ENCODE measurements around the gene C20orf202. TPM values are rescaled to one million over a fixed set of nuclear protein-coding genes. Genes with fewer than 3 reads are reported as not detected.

The C20orf202 gene
- total RNA-seq, 1 donor from 2014 or later: not detected

- Mint-ChIP-seq H3K36me3 (ENCODE audit: low read depth) (peaks cover 43% of the 10 kb centered on the region), H3K27me3 (ENCODE audit: insufficient read depth) (no peaks in the 10 kb centered on the region), H3K4me1 (ENCODE audit: low read depth) (no peaks in the 10 kb centered on the region), H3K27ac (no peak overlapping the region), H3K9me3 (no peaks in the 10 kb centered on the region), H3K4me3 (no peak overlapping the region)
- intact Hi-C loops (cut with micrococcal nuclease): no loop called here
- DNase-seq (ENCODE audit: low spot score): no peak
These were observed 31.7 kb upstream of the C20orf202 start for GRCh38 chr20:1171461-1172093.

GRCh38 chr20:1173698-1174097 is 29.6 kb upstream of the C20orf202 start:
- Mint-ChIP-seq H3K27ac (no peak overlapping the region), H3K9me3 (no peaks in the 10 kb centered on the region), H3K36me3 (ENCODE audit: low read depth) (peaks cover 30% of the 10 kb centered on the region), H3K4me3 (no peak overlapping the region), H3K4me1 (ENCODE audit: low read depth) (no peaks in the 10 kb centered on the region), H3K27me3 (ENCODE audit: insufficient read depth) (no peaks in the 10 kb centered on the region)
- intact Hi-C loops (cut with micrococcal nuclease): no loop called here
- no peak for DNase-seq (ENCODE audit: low spot score)

GRCh38 chr20:1174787-1175186 is 28.5 kb upstream of the C20orf202 start:
- intact Hi-C loops (cut with micrococcal nuclease): no loop called here
- H3K4me1 Mint-ChIP-seq (ENCODE audit: low read depth): no peaks in the 10 kb centered on the region
- no peak overlapping the region for H3K4me3 Mint-ChIP-seq
- no peaks in the 10 kb centered on the region for H3K27me3 Mint-ChIP-seq (ENCODE audit: insufficient read depth)
- no peak overlapping the region for H3K27ac Mint-ChIP-seq
- DNase-seq (ENCODE audit: low spot score): no peak
- peaks cover 23% of the 10 kb centered on the region for H3K36me3 Mint-ChIP-seq (ENCODE audit: low read depth)
- no peaks in the 10 kb centered on the region for H3K9me3 Mint-ChIP-seq

GRCh38 chr20:1177680-1178079 is 25.6 kb upstream of the C20orf202 start:
- intact Hi-C loops (cut with micrococcal nuclease): no loop called here
- Mint-ChIP-seq H3K27me3 (ENCODE audit: insufficient read depth) (peaks cover 3% of the 10 kb centered on the region), H3K27ac (no peak overlapping the region), H3K9me3 (no peaks in the 10 kb centered on the region), H3K4me1 (ENCODE audit: low read depth) (no peaks in the 10 kb centered on the region), H3K36me3 (ENCODE audit: low read depth) (peaks cover 6% of the 10 kb centered on the region), H3K4me3 (no peak overlapping the region)
- no peak for DNase-seq (ENCODE audit: low spot score)

GRCh38 chr20:1178103-1178502 is 25.2 kb upstream of the C20orf202 start:
- H3K36me3 Mint-ChIP-seq (ENCODE audit: low read depth): peaks cover 6% of the 10 kb centered on the region
- DNase-seq (ENCODE audit: low spot score): no peak
- no peaks in the 10 kb centered on the region for H3K9me3 Mint-ChIP-seq
- intact Hi-C loops (cut with micrococcal nuclease): no loop called here
- H3K4me1 Mint-ChIP-seq (ENCODE audit: low read depth): no peaks in the 10 kb centered on the region
- H3K27ac Mint-ChIP-seq: no peak overlapping the region
- peaks cover 3% of the 10 kb centered on the region for H3K27me3 Mint-ChIP-seq (ENCODE audit: insufficient read depth)
- no peak overlapping the region for H3K4me3 Mint-ChIP-seq

GRCh38 chr20:1178623-1179022 is 24.6 kb upstream of the C20orf202 start:
- H3K27me3 Mint-ChIP-seq (ENCODE audit: insufficient read depth): peaks cover 7% of the 10 kb centered on the region
- H3K4me3 Mint-ChIP-seq: no peak overlapping the region
- peaks cover 4% of the 10 kb centered on the region for H3K36me3 Mint-ChIP-seq (ENCODE audit: low read depth)
- H3K27ac Mint-ChIP-seq: no peak overlapping the region
- H3K4me1 Mint-ChIP-seq (ENCODE audit: low read depth): no peaks in the 10 kb centered on the region
- no peaks in the 10 kb centered on the region for H3K9me3 Mint-ChIP-seq
- intact Hi-C loops (cut with micrococcal nuclease): no loop called here
- DNase-seq (ENCODE audit: low spot score): no peak

- Mint-ChIP-seq H3K27me3 (ENCODE audit: insufficient read depth) (peaks cover 21% of the 10 kb centered on the region), H3K36me3 (ENCODE audit: low read depth) (peaks cover 2% of the 10 kb centered on the region), H3K4me3 (no peak overlapping the region), H3K27ac (no peak overlapping the region), H3K9me3 (no peaks in the 10 kb centered on the region), H3K4me1 (ENCODE audit: low read depth) (peaks cover 6% of the 10 kb centered on the region)
- intact Hi-C loops (cut with micrococcal nuclease): loop anchor here (10.0 kb wide), 1 partner anchor 206 kb away; no protein-coding TSS in a partner anchor
- no peak for DNase-seq (ENCODE audit: low spot score)
These were observed 22.3 kb upstream of the C20orf202 start for GRCh38 chr20:1180949-1181348.

- peaks cover 2% of the 10 kb centered on the region for H3K36me3 Mint-ChIP-seq (ENCODE audit: low read depth)
- no peak overlapping the region for H3K4me3 Mint-ChIP-seq
- peaks cover 24% of the 10 kb centered on the region for H3K27me3 Mint-ChIP-seq (ENCODE audit: insufficient read depth)
- peaks cover 6% of the 10 kb centered on the region for H3K4me1 Mint-ChIP-seq (ENCODE audit: low read depth)
- DNase-seq (ENCODE audit: low spot score): no peak
- intact Hi-C loops (cut with micrococcal nuclease): loop anchor here (10.0 kb wide), 1 partner anchor 207 kb away; no protein-coding TSS in a partner anchor
- H3K9me3 Mint-ChIP-seq: no peaks in the 10 kb centered on the region
- no peak overlapping the region for H3K27ac Mint-ChIP-seq
These were observed 21.1 kb upstream of the C20orf202 start for GRCh38 chr20:1182106-1182505.

GRCh38 chr20:1183153-1183552 is 20.1 kb upstream of the C20orf202 start:
- Mint-ChIP-seq H3K27ac (no peak overlapping the region), H3K27me3 (ENCODE audit: insufficient read depth) (peaks cover 24% of the 10 kb centered on the region), H3K4me3 (no peak overlapping the region), H3K9me3 (no peaks in the 10 kb centered on the region), H3K36me3 (ENCODE audit: low read depth) (no peaks in the 10 kb centered on the region), H3K4me1 (ENCODE audit: low read depth) (peaks cover 6% of the 10 kb centered on the region)
- intact Hi-C loops (cut with micrococcal nuclease): loop anchor here (10.0 kb wide), 1 partner anchor 208 kb away; no protein-coding TSS in a partner anchor
- no peak for DNase-seq (ENCODE audit: low spot score)

GRCh38 chr20:1184260-1184637 is 19.0 kb upstream of the C20orf202 start:
- intact Hi-C loops (cut with micrococcal nuclease): loop anchor here (2.0 to 10.0 kb wide), 2 partner anchors 29 to 209 kb away; no protein-coding TSS in a partner anchor
- DNase-seq (ENCODE audit: low spot score): no peak
- peaks cover 24% of the 10 kb centered on the region for H3K27me3 Mint-ChIP-seq (ENCODE audit: insufficient read depth)
- no peaks in the 10 kb centered on the region for H3K36me3 Mint-ChIP-seq (ENCODE audit: low read depth)
- H3K4me1 Mint-ChIP-seq (ENCODE audit: low read depth): peaks cover 6% of the 10 kb centered on the region
- H3K27ac Mint-ChIP-seq: no peak overlapping the region
- H3K4me3 Mint-ChIP-seq: peak overlapping the region; percentile 76
- H3K9me3 Mint-ChIP-seq: no peaks in the 10 kb centered on the region

- peak within 1 kb of the TSS; percentile 76 for H3K4me3 Mint-ChIP-seq
- no peak within 1 kb of the TSS for H3K27ac Mint-ChIP-seq
- peaks cover 6% of the 10 kb centered on the region for H3K4me1 Mint-ChIP-seq (ENCODE audit: low read depth)
- H3K9me3 Mint-ChIP-seq: no peaks in the 10 kb centered on the region
- peaks cover 28% of the 10 kb centered on the region for H3K27me3 Mint-ChIP-seq (ENCODE audit: insufficient read depth)
- intact Hi-C loops (cut with micrococcal nuclease): loop anchor here (1.0 to 10.0 kb wide), 4 partner anchors 28 to 210 kb away; partner anchors contain the start of gene PSMF1
- no peaks in the 10 kb centered on the region for H3K36me3 Mint-ChIP-seq (ENCODE audit: low read depth)
- no peak for DNase-seq (ENCODE audit: low spot score)
These were observed 18.5 kb upstream of the C20orf202 start, which contains the start of gene TMEM74B for GRCh38 chr20:1184638-1185315. Gene TMEM74B, minus strand, starts transcription at chr20:1184981. Its CDS starts 1,180 bp downstream, at chr20:1183801.

GRCh38 chr20:1185316-1185741 is 17.9 kb upstream of the C20orf202 start:
- Mint-ChIP-seq H3K36me3 (ENCODE audit: low read depth) (no peaks in the 10 kb centered on the region), H3K4me3 (no peak overlapping the region), H3K4me1 (ENCODE audit: low read depth) (peaks cover 6% of the 10 kb centered on the region), H3K27ac (no peak overlapping the region), H3K27me3 (ENCODE audit: insufficient read depth) (peaks cover 30% of the 10 kb centered on the region), H3K9me3 (no peaks in the 10 kb centered on the region)
- no peak for DNase-seq (ENCODE audit: low spot score)
- intact Hi-C loops (cut with micrococcal nuclease): loop anchor here (1.0 to 10.0 kb wide), 4 partner anchors 27 to 211 kb away; partner anchors contain the start of gene PSMF1

- no peaks in the 10 kb centered on the region for H3K36me3 Mint-ChIP-seq (ENCODE audit: low read depth)
- H3K4me1 Mint-ChIP-seq (ENCODE audit: low read depth): peaks cover 6% of the 10 kb centered on the region
- intact Hi-C loops (cut with micrococcal nuclease): loop anchor here (1.0 to 10.0 kb wide), 4 partner anchors 27 to 211 kb away; partner anchors contain the start of gene PSMF1
- DNase-seq (ENCODE audit: low spot score): peak; percentile 43
- H3K4me3 Mint-ChIP-seq: peak overlapping the region; percentile 71
- H3K27ac Mint-ChIP-seq: no peak overlapping the region
- no peaks in the 10 kb centered on the region for H3K9me3 Mint-ChIP-seq
- peaks cover 34% of the 10 kb centered on the region for H3K27me3 Mint-ChIP-seq (ENCODE audit: insufficient read depth)
These were observed 17.4 kb upstream of the C20orf202 start for GRCh38 chr20:1185790-1186334.

All from activated T-helper 1 cell treated with anti-CD3 and anti-CD28 coated beads, Interleukin-12 subunit alpha, Interleukin-12 subunit beta, Interleukin-2, Interleukin-4 antibody, amounts not matched to agents 30 ng/mL and 10 ng/mL and 1 ng/mL, durations not matched to agents 14 hours and 24 hours and 36 hours (primary cell).